SK-N-MC (cell line): Measurements from ENCODE around the gene PSMD13.
"Not testable (repeated sequence)": the region's sequence is repeated elsewhere in the genome, so short reads cannot be mapped to it uniquely, and the experiment has no call there.

Experiments
- DNase-seq: peaks from one replicate; pipeline ENCODE4 v3.0.0-alpha.2; 2011; ENCODE audit warnings: low read depth, low spot score
- H3K27ac ChIP-seq: fragments of 200-600 bp; sonication (generic); 2 replicates; pipeline ENCODE4 v1.5.1; 2016; ENCODE audit warnings: mixed run types
- H3K36me3 ChIP-seq: fragments of 200-600 bp; sonication (generic); 2 replicates; pipeline ENCODE4 v1.6.1; 2017; ENCODE audit warnings: antibody characterized with exemption, low read length, mixed read lengths; ENCODE audit not compliant: insufficient read depth
- H3K4me3 ChIP-seq: fragments of 200-600 bp; sonication (generic); 2 replicates; pipeline ENCODE4 v1.5.1; 2016
- H3K9ac ChIP-seq: fragments of 200-600 bp; sonication (generic); 2 replicates; pipeline ENCODE4 v1.8.0; 2017; ENCODE audit warnings: mixed run types, mixed read lengths; ENCODE audit not compliant: insufficient read length
- H3K9me3 ChIP-seq: fragments of 200-600 bp; sonication (generic); 2 replicates; pipeline ENCODE4 v1.6.1; 2017; ENCODE audit warnings: low read depth, mild to moderate bottlenecking, antibody characterized with exemption, low read length, moderate library complexity, mixed read lengths
- EZH2 ChIP-seq: fragments of 200-600 bp; sonication (generic); IDR thresholded peaks from one replicate; pipeline ENCODE4 v1.6.1; 2017; ENCODE audit warnings: antibody characterized with exemption
- FOXP2 ChIP-seq: optimal IDR thresholded peaks from 2 replicates; pipeline ENCODE3; 2011; ENCODE audit warnings: mild to moderate bottlenecking, moderate library complexity; ENCODE audit not compliant: insufficient read depth; ENCODE audit errors: extremely low read length, control extremely low read depth
- POLR2AphosphoS5 ChIP-seq: IDR thresholded peaks from 2 replicates; pipeline ENCODE4 v1.6.1; 2012; ENCODE audit warnings: mild to moderate bottlenecking, low read depth, low read length, borderline replicate concordance

PSMD13 gene

GRCh38 chr11:285021-285893, 48.5 kb downstream of the PSMD13 start:
- no peak overlapping the region for H3K27ac ChIP-seq
- H3K36me3 ChIP-seq = no peaks in the 10 kb centered on the region
- TF ChIP-seq EZH2 (no peak), FOXP2 (no peak), POLR2AphosphoS5 (no peak)
- no peak overlapping the region for H3K9ac ChIP-seq
- H3K9me3 ChIP-seq = no peaks in the 10 kb centered on the region
- DNase-seq = no peak
- no peak overlapping the region for H3K4me3 ChIP-seq

- Histone ChIP-seq H3K9ac (no peak overlapping the region), H3K9me3 (no peaks in the 10 kb centered on the region), H3K36me3 (no peaks in the 10 kb centered on the region), H3K4me3 (no peak overlapping the region), H3K27ac (no peak overlapping the region)
- TF ChIP-seq POLR2AphosphoS5 = no peak
- TF ChIP-seq FOXP2 = no peak
- no peak for TF ChIP-seq EZH2
- no peak for DNase-seq
These were observed 49.1 kb downstream of the PSMD13 start for GRCh38 chr11:285894-286220.

- not testable (repeated sequence) for H3K36me3 ChIP-seq, H3K4me3 ChIP-seq, H3K9me3 ChIP-seq, DNase-seq, H3K9ac ChIP-seq, H3K27ac ChIP-seq
These were observed 50.4 kb downstream of the PSMD13 start for GRCh38 chr11:286977-287820.

- Histone ChIP-seq H3K9me3 (no peaks in the 10 kb centered on the region), H3K9ac (peak overlapping the region; percentile 67), H3K36me3 (no peaks in the 10 kb centered on the region), H3K27ac (no peak overlapping the region), H3K4me3 (peak overlapping the region; percentile 75)
- no peak for DNase-seq
- TF ChIP-seq POLR2AphosphoS5 (no peak), FOXP2 (no peak), EZH2 (no peak)
These were observed 51.2 kb downstream of the PSMD13 start for GRCh38 chr11:287821-288477.

DNA sequence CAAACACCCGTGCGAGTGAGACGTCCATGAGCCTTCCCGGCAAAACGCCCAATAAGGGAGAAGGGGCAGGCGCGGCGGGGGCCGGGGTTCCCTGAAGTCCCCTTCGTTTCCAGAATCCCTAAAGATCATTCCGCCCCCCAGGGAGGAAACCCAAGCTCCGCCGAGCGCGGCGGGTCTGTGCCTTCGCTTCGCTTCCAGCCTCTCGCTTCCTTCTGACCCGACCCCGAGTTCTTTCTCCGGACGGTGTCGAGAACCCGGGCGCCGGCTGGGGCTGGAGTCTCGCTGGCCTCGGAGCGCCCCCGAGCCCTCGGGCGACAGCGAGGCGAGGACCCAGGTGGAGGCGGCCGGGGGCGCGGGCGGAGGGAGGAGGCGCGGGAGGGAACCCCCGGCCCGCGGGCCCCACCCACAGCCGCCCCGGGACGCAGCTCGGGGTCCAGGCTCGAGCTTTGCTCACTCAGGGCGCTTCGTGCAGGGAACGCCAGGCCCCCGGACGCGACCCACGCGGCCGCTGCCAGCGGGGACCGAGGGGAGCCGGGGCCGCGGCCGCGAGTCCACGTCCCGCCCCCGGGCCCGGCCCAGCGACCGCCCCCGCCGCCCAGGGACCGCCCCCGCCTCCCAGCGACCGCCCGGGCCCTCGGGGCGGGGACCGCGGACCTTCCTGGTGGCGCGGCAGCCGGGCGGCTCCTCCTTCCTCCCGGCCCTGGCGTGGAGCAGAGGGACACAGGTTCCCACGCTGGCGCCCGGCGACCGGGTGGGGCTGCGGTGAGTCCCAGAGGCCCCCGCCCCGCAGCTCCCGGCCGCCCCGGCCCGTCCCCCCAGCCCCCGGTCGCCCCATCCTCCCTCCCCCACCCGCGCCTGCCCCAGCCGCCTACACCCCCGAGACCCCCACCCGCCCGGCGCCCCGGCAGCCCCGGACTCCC, 52.0 kb downstream of the PSMD13 start, which contains the start of gene PGGHG:
Gene PGGHG (plus strand): TSS at position 649 of the 920 bp plus-strand sequence. CDS start 691 bp downstream, outside the sequence.
- TF ChIP-seq EZH2 (no peak), POLR2AphosphoS5 (no peak; the same call in 1 of the 2 replicates)
- no peak within 1 kb of the TSS for H3K27ac ChIP-seq
- H3K4me3 ChIP-seq = peak within 1 kb of the TSS; percentile 75
- no peaks in the 10 kb centered on the region for H3K9me3 ChIP-seq
- peak within 1 kb of the TSS; percentile 68 for H3K9ac ChIP-seq
- no peaks in the 10 kb centered on the region; the same call in 1 of the 2 replicates for H3K36me3 ChIP-seq
- DNase-seq = no peak

DNA sequence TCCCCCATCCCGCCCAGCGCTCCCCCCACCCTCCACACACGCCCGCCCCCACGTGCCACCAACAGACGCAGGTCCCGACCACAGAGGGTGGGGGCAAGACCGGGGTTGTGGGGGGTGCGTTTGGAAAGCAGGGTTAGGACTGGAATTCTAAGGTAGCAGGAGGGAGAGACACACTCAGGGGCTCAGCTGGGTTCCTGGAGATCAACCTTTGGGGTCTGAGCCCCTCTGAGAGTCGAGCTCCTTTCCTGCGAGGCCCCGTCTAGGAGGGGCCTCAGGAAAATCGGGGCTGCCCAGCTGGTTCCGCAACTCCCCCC, 52.6 kb downstream of the PSMD13 start:
- Histone ChIP-seq H3K9me3 (no peaks in the 10 kb centered on the region), H3K27ac (no peak overlapping the region), H3K36me3 (no peaks in the 10 kb centered on the region; the same call in 1 of the 2 replicates), H3K9ac (peak overlapping the region; percentile 68), H3K4me3 (peak overlapping the region; percentile 75)
- no peak for TF ChIP-seq FOXP2
- no peak for TF ChIP-seq POLR2AphosphoS5
- no peak for TF ChIP-seq EZH2
- DNase-seq = no peak

DNA sequence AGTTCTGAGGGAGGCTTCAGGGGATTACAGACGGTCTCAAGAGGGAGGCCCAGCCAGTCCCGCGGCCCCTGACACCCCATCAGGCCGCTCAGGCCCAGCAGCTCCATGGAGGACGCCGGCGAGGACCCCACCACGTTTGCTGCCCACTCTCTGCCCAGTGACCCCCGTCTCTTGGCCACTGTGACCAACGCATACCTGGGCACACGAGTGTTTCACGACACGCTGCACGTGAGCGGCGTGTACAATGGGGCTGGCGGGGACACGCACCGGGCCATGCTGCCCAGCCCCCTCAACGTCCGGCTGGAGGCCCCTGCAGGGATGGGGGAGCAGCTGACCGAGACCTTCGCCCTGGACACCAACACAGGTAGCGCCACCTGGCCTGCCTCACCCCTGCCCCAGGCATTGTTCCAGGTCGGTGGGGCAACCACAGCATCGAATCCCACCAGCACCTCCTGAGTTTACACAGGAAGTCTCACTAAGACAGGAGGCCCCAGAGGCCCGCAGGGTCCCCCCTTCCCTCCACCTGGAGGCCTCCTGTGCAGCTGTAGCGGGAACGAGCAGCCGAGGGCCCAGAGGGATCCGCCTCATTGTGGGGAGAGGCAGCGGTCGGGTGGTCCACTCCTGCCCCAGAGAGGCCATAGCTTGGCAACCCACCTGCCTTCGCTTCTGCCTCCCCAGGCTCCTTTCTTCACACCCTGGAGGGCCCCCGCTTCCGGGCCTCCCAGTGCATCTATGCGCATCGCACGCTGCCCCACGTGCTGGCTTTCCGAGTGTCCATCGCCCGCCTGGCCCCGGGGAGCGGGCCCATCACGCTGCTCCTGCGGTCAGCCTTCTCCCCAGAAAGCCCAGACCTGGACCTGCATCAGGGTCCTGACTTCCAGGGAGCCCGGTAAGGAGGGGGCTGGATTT, 53.2 kb downstream of the PSMD13 start:
- TF ChIP-seq FOXP2 = no peak
- no peak for TF ChIP-seq EZH2
- TF ChIP-seq POLR2AphosphoS5 = no peak
- no peak for DNase-seq
- Histone ChIP-seq H3K9me3 (no peaks in the 10 kb centered on the region), H3K4me3 (peak overlapping the region; percentile 75), H3K9ac (peak overlapping the region; percentile 68), H3K27ac (no peak overlapping the region), H3K36me3 (no peaks in the 10 kb centered on the region; the same call in 1 of the 2 replicates)
